ENCODE data around the gene CBX1. TPM values are rescaled to one million over a fixed set of nuclear protein-coding genes. Genes with fewer than 3 reads are reported as not detected.

CBX1 gene
- total RNA-seq, 4 donors from 2014 or later = 3.7 to 28.3 (median 12.8) TPM

DNA sequence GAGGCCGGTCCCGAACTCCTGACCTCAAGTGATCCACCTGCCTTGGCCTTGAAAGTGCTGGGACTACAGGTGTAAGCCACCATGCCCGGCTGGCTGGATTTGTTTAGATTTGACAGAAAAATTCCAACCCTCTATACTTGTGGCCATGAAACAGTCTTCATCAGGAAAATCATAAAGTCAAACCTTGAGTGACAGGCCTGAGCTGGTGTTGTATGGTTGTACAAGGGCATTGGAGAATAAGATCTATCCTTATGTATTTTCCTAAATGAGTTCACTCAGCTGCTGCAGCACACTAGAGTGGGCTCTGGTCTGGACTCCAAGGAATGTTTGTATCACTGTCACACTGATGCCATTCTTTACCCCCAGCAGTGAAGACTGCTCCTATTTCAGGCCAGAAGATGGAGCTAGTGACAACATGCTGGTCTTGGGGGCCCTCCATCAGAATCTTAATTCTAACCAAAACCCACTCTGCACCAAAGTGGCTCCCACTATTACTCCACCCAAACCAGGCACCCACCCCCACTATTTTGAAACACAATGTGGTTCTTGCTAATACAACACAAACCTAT, 33.7 kb upstream of the CBX1 start:
- intact Hi-C loops (cut with DNase I; ENCODE audit: low total_unique reads) (loop anchor here (5.0 kb wide), 1 partner anchor 108 kb away; no protein-coding TSS in a partner anchor), in situ Hi-C loops (cut with MboI; ENCODE audit: low pct_ligation_motif_present in 1 of 4, low pct_unique_long_range_greater_than_20kb in 1 of 4, low sequenced_read_pairs in 3 of 4) (loop anchor here in 3 of 4 donors (5.0 to 10.0 kb wide), 3 partner anchors 50 to 100 kb away; partner anchors contain the start of gene COPZ2 (in 1 of the 3))
- Histone ChIP-seq H3K9me3 (no peaks in the 10 kb centered on the region), H3K4me3 (no peak overlapping the region), H3K4me1 (peaks cover 0 to 3% (median 0%) of the 10 kb centered on the region in 4 donors), H3K27me3 (no peaks in the 10 kb centered on the region), H3K27ac (no peak overlapping the region), H3K36me3 (no peaks in the 10 kb centered on the region)
- TF ChIP-seq, protein P1, sequence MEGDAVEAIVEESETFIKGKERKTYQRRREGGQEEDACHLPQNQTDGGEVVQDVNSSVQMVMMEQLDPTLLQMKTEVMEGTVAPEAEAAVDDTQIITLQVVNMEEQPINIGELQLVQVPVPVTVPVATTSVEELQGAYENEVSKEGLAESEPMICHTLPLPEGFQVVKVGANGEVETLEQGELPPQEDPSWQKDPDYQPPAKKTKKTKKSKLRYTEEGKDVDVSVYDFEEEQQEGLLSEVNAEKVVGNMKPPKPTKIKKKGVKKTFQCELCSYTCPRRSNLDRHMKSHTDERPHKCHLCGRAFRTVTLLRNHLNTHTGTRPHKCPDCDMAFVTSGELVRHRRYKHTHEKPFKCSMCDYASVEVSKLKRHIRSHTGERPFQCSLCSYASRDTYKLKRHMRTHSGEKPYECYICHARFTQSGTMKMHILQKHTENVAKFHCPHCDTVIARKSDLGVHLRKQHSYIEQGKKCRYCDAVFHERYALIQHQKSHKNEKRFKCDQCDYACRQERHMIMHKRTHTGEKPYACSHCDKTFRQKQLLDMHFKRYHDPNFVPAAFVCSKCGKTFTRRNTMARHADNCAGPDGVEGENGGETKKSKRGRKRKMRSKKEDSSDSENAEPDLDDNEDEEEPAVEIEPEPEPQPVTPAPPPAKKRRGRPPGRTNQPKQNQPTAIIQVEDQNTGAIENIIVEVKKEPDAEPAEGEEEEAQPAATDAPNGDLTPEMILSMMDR (IDR thresholded peaks at IDR 0.05) = peak in 1 of 5 experiments; percentile 9
- no peak for TF ChIP-seq POLR2A (IDR thresholded peaks at IDR 0.05)
- WGBS, 2 donors (ENCODE audit: low coverage in 1 of 2) = 87% methylated on average over 3 of the region's 3 CpGs; no CpG with 5 or more reads in 1 of the 2 donors
- DNase-seq = no peak

DNA sequence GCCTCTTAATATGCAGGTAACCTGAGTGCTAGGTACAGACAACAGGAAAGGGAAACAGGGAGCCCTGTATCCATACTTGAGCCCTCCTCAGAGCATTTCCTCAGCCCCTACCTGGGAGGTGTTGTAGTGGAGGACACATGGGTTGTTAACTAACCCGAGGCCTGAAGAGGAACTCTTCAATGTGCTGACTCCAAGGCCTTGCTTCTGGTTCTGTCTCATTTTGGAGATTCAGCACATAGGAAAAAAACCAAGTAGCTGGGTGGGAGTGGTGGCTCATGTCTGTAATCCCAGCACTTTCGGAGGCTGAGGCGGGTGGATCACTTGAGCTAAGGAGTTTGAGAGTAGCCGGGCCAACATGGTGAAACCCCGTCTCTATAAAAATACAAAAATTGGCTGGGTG, 31.1 kb upstream of the CBX1 start:
- intact Hi-C loops (cut with DNase I; ENCODE audit: low total_unique reads) (loop anchor here (5.0 kb wide), 1 partner anchor 105 kb away; no protein-coding TSS in a partner anchor), in situ Hi-C loops (cut with MboI; ENCODE audit: low pct_ligation_motif_present in 1 of 4, low pct_unique_long_range_greater_than_20kb in 1 of 4, low sequenced_read_pairs in 3 of 4) (loop anchor here in 3 of 4 donors (5.0 to 10.0 kb wide), 3 partner anchors 48 to 98 kb away; partner anchors contain the start of gene COPZ2 (in 1 of the 3))
- Histone ChIP-seq H3K27me3 (no peaks in the 10 kb centered on the region), H3K4me3 (no peak overlapping the region), H3K36me3 (no peaks in the 10 kb centered on the region), H3K27ac (no peak overlapping the region), H3K9me3 (no peaks in the 10 kb centered on the region), H3K4me1 (peaks cover 0 to 3% (median 0%) of the 10 kb centered on the region in 4 donors)
- TF ChIP-seq, protein P1 (IDR thresholded peaks at IDR 0.05) = no peak
- TF ChIP-seq POLR2AphosphoS5 (IDR thresholded peaks at IDR 0.05) (no peak), POLR2A (IDR thresholded peaks at IDR 0.05) (no peak), EP300 (IDR thresholded peaks at IDR 0.05; ENCODE audit: low read depth) (no peak)
- no peak for DNase-seq
- WGBS, 2 donors (ENCODE audit: low coverage in 1 of 2) = 70 to 83% methylated on average over 2 to 5 of the region's 5 CpGs

GRCh38 chr17:48131216-48131824, 30.0 kb upstream of the CBX1 start:
- in situ Hi-C loops (cut with MboI; ENCODE audit: low pct_ligation_motif_present in 1 of 4, low pct_unique_long_range_greater_than_20kb in 1 of 4, low sequenced_read_pairs in 3 of 4) (loop anchor here in 3 of 4 donors (5.0 to 10.0 kb wide), 3 partner anchors 47 to 97 kb away; partner anchors contain the start of gene COPZ2 (in 1 of the 3)), intact Hi-C loops (cut with DNase I; ENCODE audit: low total_unique reads) (loop anchor here (5.0 kb wide), 1 partner anchor 104 kb away; no protein-coding TSS in a partner anchor)
- DNase-seq = peak; percentile 47
- no peaks in the 10 kb centered on the region for H3K36me3 ChIP-seq
- peaks cover 0 to 3% (median 0%) of the 10 kb centered on the region in 4 donors for H3K4me1 ChIP-seq
- H3K9me3 ChIP-seq = no peaks in the 10 kb centered on the region
- no peak overlapping the region for H3K27ac ChIP-seq
- TF ChIP-seq, protein P1 (IDR thresholded peaks at IDR 0.05) = peak; percentile 83 to 86 (median 85)
- no peak for TF ChIP-seq POLR2AphosphoS5 (IDR thresholded peaks at IDR 0.05)
- no peak overlapping the region for H3K4me3 ChIP-seq
- WGBS, 2 donors (ENCODE audit: low coverage in 1 of 2) = 13 to 49% methylated on average over 2 to 4 of the region's 4 CpGs
- H3K27me3 ChIP-seq = no peaks in the 10 kb centered on the region

- in situ Hi-C loops (cut with MboI; ENCODE audit: low pct_ligation_motif_present in 1 of 4, low pct_unique_long_range_greater_than_20kb in 1 of 4, low sequenced_read_pairs in 3 of 4) = loop anchor here in 3 of 4 donors (5.0 to 10.0 kb wide), 4 partner anchors 45 to 98 kb away; partner anchors contain the start of gene COPZ2 (in 1 of the 3)
- Histone ChIP-seq H3K4me1 (peaks cover 0 to 3% (median 0%) of the 10 kb centered on the region in 4 donors), H3K9me3 (no peaks in the 10 kb centered on the region), H3K27me3 (no peaks in the 10 kb centered on the region), H3K27ac (no peak overlapping the region), H3K36me3 (no peaks in the 10 kb centered on the region), H3K4me3 (no peak overlapping the region)
- WGBS, 2 donors (ENCODE audit: low coverage in 1 of 2) = 54 to 58% methylated on average over 5 of the region's 5 CpGs
- no peak for DNase-seq
- no peak for TF ChIP-seq EP300 (IDR thresholded peaks at IDR 0.05; ENCODE audit: low read depth)
- no peak for TF ChIP-seq POLR2AphosphoS5 (IDR thresholded peaks at IDR 0.05)
- TF ChIP-seq POLR2A (IDR thresholded peaks at IDR 0.05) = no peak
- TF ChIP-seq, protein P1 (IDR thresholded peaks at IDR 0.05) = no peak
- intact Hi-C loops (cut with DNase I; ENCODE audit: low total_unique reads) = loop anchor here (5.0 to 10.0 kb wide), 2 partner anchors 55 to 103 kb away; no protein-coding TSS in a partner anchor
Measured at GRCh38 chr17:48129981-48130380, 28.7 kb upstream of the CBX1 start.

All from transverse colon (tissue), 4 donors.